Embryonic facial prominence (tissue), 1 donor: ENCODE data around the gene KCNH8.
"Not testable (repeated sequence)": the region's sequence is repeated elsewhere in the genome, so short reads cannot be mapped to it uniquely, and the experiment has no call there.

Source experiments
- DNase-seq: peaks from one replicate; pipeline ENCODE4 v3.0.0-alpha.2; 2016; ENCODE audit errors: extremely low spot score

KCNH8 gene

DNA sequence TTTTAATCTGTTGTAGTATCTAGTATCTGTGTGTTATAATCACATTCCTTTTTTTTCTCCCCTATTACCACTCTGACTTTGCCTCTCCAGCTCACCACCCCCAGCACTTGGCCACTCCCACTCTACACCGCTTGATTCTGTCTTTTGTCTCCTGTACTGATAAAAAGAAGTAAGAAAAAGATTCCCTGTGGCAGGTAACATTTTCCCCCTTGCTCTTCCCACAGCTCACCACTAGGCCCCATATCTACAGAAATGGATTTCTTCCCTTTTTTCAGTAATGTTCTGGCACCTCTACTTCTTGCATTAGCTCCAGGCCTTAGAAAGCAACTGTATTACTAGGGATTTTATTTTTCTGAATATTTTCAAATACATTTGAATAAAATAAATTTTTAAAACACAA lies 25.6 kb downstream of the KCNH8 start:
- DNase-seq = no peak

DNA sequence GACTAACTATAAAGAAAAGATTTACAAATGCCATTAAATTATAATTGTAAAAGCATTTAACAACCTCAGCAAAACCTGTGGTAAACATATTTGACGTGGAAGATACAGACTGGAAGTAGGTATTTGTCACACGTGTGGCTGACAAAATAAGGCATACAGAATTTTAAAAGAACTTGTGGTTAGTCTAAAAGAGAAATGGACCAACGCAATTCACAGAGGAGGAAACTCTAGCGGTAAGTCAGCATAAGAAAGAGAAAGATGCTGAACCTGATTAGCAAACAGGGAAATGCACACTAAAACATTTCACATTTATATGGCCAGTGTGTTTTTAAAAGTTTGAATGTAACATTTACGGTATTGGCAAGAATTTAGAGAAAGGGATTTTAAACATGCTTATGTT lies 35.3 kb downstream of the KCNH8 start:
- DNase-seq = no peak

DNA sequence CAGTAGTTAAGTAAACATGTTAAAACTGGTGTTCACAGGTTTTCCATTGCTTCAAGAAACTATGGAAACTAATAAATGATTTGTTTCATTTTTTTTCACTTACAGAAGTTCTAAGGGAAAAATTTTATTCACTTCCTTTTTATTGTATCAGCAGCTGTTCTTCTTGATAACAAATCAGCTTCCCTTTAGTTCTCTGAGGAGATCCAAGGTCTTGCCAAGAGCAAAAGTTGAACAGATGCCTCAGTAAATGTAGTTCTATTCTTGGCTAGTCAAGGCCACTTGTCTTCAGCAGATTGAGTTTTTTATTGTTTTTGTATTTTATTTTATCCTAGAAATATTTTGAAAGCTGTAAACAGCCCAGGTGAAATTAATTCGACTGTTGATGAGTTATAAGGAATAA lies 41.8 kb downstream of the KCNH8 start:
- no peak for DNase-seq

DNA sequence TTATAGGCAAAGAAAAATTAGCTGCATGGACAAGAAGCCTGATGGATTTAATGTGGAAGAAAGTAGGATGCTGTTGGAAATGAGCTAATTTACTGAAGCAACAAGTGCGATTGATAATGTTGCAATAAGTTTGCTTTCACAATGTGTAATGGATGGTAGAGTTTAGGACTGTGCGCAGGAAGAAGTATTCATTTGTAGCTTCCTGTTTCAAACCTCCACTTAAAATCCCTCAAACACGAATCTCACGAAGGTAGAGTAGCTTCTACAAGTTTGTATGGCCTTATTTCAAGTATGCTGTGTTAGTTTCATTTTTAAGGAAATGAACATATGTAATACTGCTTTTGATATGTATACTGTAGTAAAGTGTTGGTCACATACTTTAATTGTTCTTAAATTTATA lies 42.3 kb downstream of the KCNH8 start:
- no peak for DNase-seq

DNA sequence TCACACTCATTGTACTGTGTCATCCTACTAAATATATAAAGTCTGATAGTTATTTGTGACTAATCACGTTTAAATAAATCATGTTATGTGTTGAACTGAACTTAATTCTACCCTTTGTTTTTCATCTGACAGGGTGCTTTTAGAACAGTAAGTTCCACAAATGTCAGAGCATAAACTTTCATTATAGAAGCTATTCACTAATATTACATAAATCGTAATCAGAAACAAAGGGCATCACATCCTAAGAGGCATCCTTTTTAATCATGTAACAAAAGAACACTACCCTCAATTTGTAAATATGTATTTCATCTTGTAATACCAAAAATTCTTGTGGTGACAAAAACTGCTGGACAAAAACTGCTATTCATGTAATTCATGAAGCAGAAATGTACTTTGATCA lies 50.8 kb downstream of the KCNH8 start:
- DNase-seq = no peak

DNA sequence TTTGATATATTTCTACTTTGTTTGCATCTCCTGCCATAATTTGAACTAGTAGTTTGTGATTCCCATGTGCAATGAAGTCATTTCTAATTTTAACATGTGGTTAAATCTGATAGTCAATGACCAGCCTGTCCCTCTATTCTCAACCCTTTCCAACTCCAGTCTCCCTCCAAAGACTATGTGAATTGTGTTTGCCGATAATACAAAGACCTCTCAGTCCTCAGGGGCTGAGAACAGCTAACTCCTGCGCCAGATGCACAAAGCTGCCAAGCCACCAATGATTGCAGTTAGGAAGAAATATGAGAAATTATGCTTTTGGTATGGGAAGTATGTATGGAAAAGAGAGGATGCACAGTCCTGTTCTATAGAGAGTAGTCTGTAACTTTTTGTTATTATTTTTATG lies 54.0 kb downstream of the KCNH8 start:
- no peak for DNase-seq

DNA sequence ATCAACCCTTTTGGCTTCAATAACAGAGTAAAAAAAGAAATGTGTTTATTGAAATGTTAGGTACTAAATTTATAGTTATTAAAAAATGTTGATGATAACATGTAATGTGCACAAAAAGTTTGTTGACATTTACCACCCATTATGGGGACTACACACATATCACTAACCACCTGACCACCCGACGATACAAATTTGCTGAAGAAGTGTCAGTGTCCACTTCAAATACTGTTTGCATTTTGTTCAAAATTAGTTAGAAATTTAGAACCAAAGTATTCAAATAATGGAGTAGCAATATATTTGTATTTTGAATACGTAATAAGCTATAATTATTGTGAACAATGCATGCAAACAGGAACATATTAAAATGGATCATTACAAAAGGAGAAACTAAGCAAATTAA lies 54.4 kb downstream of the KCNH8 start:
- DNase-seq = no peak

DNA sequence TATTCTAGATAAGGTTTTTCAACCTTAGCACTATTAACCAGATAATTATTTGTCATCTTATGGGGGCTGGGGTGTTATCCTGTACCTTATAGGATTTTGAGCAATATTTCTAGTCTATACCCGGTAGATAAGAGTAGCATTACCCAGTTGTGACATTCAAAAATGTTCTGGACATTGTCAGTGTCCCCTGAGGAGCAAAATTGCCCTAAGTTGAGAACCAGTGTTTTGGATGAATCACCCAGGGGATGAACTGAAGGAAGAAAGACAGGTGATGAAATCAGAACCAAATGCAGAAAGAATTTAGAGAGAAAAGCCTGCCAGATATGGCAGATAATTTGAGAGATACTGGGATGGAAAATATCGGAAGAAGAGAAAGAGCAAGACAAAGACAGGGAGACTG lies 58.2 kb downstream of the KCNH8 start:
- no peak for DNase-seq

DNA sequence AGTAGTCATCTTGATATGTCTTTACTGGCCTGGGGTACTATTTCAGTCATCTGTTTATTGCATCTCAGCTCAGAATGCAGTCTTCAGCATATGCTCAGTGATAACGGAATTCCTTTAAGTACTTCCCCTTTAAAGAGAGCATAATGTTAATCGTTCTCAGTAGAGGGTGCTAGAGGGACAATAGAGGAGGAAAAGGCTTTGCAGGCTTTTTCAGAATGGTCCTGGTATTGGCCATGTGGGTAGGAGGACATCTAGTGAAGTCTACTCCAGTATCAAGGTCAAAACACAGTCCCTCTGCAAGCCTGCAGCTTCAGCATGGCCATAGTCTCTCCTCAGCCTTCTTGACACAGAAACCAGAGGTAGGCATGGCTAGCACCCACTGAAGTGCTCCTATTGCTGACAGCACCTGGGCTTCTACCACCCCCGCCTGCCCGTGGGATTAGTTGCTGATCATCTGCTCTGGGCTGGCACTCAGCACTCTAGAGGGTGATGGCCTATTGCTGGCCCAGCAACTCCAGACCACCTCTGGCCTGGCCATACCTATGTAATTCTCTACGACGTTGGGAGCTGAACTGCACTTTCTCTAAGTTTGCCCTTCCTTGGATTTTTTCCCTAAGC lies 65.4 kb downstream of the KCNH8 start:
- DNase-seq = no peak

DNA sequence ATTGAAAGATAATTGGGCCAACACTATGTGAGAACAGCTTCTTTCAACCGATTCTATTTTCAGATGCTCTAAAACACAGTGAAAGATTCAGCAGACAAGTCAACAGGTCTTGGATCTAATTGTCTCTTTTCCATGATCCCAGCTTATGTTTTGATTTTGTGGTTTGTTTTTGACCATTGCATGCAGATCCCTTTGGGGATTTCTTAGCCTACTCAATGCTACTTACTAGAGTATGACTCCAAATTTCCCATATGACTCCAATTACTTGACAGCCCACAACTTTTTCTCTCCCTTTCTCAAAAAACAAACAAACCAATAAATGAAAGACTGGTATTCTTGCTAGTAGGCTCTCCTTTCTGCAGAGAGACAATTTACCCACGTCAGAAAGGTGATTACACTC lies 67.1 kb downstream of the KCNH8 start:
- no peak for DNase-seq

DNA sequence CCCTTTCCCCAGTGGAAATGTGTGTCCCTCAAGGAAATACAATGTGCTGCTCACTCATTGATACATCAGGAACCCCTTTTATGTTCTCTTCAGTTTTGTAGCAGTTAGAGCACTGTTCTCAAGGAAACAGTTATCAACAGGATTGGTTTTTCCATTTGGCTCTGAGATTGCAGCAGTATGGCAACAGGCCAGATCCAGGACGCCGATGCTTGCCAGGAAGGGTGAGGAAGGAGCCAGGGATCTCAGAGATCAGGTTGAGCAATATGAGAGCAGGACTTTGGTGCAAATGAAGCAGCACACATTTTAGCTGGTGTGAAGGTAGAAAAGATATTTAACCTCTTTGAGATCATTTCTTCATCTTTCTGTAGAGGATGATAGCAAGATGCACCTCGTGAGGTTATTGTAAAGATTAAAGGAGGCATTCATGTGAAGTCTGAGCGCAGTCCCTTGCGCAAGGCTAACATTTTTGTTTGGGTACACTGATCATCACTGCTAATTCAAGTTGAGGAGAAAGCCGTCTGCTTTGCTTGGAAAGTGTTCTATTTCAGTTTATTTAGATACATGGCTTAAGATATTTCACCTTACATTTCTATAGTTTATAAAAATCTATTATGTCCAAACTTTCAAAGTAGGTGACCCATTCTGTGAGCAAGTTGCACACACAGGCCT lies 68.5 kb downstream of the KCNH8 start:
- DNase-seq = no peak

DNA sequence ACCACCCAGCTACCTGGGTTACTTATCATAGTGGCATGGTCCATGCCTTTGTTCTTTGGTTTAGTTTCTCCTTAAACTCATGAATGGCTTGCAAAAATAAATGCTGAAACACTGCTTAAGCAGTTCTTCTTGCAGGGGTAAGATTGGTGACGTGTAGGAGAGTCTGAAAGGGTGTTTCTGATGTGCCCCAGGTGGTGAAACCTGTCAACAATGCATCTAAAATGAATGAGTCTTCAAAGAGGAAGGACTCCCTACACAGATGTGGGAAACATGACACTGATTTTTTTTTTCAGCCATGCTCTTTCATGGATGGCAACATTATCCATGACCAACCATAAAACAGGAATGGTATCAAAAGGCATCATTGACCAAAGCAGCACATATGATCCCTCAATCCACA lies 72.0 kb downstream of the KCNH8 start:
- no peak for DNase-seq

DNA sequence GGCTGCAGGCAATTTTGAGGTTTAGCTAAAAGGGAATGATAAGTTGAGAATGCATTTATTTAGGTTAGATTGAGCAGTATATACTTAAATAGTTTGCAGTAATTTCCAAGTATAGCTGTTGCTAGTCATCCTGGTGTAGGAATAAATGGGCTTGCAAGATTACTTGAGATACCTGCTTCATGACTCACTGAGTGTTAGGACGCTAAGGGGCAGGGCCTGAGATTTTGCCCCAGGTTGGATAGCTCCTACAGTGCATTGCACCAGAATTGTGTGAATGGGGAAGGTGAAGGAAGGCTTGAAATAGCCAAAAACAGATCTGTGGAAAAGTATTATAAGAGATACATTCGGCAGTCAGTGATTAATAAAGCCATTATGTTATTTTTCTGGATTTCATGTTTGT lies 72.8 kb downstream of the KCNH8 start:
- no peak for DNase-seq

DNA sequence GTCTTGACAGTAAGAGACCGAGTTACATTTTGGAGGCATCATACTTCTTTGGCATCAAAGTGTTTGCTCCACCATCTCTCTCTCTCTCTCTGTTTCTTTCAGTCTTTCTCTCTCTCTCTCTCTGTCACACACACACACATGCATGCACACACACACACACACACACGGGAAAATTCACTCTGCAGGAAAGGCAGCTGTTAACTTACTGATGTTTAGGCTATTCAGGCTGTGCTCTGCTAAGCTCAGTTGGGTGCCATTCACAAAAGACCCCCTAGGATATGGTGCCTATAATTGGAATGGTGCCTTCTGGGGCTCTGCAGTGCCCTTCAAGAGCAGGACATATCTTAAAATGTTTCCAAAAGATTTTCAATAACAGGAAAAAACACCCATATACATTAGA lies 78.2 kb downstream of the KCNH8 start:
- no peak for DNase-seq

DNA sequence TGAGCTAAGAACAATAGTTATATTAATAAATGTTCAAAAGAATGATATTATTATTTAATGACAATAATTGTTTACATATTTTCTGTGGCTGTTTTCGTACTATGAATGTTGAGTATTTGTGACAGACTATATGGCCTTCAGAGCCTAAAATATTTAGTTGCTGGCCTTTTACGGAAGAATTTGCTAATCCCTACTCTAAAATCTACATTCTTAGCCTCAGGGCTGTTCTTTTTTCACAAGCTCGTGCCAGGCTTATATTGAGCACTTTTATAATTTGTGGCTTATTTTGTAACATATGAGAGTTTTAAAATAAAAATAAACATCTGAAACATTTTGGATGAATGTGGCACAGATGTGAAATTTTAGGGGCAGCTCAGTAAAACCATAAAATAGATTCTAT lies 79.9 kb downstream of the KCNH8 start:
- DNase-seq = no peak

DNA sequence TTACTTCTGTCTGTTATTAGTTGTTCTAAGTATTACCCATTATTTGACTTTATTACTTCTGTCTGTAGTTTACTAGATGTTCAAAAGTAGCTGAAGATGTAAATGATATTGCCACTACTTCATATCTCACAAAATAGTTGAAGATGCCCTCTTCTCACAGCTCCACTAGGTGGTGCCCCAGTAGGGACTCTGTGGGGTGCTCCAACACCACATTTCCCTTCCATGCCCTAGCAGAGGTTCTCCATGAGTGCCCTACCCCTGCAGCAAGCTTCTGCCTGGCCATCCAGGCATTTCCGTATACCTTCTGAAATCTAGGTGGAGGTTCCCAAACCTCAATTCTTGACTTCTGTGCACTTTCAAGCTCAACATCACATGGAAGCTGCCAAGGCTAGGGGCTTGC lies 80.8 kb downstream of the KCNH8 start:
- no peak for DNase-seq

DNA sequence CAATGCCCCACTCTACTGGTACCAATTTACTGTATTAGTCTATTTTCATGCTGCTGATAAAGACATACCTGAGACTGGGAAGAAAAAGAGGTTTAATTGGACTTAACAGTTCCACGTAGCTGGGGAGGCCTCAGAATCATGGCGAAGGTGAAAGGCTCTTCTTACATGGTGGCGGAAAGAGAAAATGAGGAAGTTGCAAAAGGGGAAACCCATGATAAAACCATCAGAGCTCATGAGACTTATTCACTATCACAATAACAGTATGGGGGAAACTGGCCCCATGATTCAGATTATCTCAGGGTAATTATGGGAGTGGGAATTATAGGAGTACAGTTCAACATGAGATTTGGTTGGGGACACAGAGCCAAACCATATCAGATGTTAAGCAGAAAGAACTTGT lies 81.6 kb downstream of the KCNH8 start:
- not testable (repeated sequence) for DNase-seq

DNA sequence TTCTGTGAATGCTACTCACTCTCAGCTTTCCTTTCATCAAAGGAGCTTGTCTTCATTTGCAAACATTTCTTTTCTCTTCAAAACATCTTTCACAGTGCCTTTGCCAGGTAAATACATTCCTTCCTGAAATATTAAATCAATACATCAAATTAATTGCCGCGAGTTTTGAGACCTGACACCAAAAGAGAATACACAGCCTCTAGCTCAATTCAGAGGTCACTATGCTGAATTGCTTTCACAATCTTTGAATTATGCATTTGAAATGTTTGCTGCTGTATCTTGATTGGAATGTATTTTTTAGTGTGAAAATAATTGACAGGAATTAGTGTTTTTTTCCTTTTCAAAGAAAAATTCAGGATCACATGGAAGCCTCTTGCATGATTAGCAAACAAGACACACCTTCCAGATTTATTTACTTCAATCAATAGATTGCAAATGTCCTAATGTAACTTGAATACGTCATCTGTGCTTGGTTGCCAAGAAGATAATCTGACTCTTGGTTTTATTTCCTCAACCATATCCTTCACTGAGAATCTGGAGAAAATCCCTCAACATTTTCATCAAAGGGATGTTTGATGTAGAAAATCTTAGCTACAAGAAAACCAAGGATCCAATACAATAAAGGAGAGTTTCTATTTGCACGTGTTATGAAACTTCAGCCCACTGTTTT lies 83.6 kb downstream of the KCNH8 start:
- no peak for DNase-seq

DNA sequence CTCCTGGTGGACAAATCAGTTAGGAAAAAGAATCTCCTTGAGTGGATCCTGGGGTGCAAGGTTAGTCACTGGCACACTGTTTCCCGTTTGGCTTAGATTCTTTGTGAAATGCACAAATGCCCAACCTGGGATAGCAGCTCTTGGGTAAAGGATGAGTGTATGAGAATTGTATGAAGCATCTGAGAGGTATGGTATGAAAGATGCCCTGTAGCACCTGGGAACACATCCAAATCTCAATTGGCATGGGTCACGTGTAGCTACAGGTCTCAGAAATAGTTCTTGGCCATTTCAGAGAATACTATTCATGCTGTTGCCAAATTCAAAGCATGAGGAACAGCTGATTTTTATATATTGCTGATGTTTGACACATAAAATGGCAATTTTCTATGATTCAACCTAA lies 84.3 kb downstream of the KCNH8 start:
- no peak for DNase-seq

DNA sequence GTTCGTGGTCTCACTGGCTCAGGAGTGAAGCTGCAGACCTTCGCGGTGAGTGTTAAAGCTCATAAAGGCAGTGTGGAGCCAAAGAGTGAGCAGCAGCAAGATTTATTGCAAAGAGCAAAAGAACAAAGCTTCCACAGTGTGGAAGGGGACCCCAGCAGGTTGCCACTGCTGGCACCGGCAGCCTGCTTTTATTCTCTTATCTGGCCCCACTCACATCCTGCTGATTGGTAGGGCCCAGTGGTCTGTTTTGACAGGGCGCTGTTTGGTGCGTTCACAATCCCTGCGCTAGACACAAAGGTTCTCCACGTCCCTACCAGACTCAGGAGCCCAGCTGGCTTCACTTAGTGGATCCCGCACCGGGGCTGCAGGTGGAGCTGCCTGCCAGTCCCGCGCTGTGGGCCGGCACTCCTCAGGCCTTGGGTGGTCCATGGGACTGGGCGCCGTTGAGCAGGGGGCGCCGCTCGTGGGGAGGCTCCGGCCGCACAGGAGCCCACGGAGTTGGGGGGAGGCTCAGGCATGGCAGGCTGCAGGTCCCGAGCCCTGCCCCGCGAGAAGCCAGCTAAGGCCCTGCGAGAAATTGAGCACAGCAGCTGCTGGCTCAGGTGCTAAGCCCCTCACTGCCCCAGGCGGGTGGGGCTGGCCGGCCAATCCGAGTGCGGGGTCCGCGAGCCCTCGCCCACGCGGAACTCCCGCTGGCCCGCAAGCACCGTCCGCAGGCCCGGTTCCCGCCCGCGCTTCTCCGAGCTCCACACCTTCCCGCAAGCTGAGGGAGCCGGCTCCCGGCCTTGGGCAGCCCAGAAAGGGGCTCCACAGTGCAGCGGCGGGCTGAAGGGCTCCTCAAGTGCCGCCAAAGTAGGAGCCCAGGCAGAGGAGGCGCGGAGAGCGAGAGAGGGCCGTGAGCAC lies 85.8 kb downstream of the KCNH8 start:
- DNase-seq = not testable (repeated sequence)

DNA sequence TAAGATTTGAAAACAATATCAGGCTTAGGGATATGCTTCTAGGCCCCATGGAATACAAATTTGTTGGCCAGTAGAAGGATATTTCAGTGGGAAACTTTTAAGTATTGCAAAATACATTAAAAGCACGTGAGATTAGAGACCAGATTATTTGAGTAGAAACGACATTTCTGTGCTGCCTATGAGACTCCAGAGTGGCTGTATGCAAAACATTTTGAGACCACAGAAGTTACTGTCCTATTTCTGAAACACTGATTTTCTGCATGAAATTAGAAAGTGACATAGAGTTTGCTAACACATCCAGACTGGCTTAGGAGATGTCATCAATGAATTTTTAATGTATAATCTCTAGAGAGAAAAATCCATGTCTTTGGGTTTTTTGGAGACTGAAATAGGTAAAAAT lies 99.8 kb downstream of the KCNH8 start:
- DNase-seq = no peak

DNA sequence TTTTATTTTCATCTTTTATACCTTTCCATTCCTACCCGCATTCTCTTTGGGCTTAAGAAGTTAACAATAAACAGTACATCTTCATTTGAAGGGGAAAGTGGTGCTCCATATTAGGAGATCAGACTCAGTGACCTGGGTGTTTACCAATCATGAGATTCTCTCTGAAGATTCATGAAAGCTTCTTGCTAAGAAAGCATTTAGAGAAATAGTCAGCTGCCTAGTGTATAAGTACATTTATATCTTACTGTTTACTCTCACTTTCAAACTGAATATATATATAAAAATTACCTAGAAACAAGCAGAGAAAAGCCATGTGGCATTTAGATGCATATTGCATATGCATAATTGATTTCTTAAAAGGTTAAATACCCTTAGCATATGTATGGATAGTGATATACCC lies 100.5 kb downstream of the KCNH8 start:
- DNase-seq = no peak
